GM19452 (cell line): ENCODE data around the gene RHOJ.
"Not testable (repeated sequence)": the region's sequence is repeated elsewhere in the genome, so short reads cannot be mapped to it uniquely, and the experiment has no call there.

Source experiments
- ATAC-seq: cut with Tn5 transposase; IDR thresholded peaks from one replicate; pipeline ENCODE4 v1.9.1; 2021; ENCODE audit not compliant: unreplicated experiment

Gene RHOJ

DNA sequence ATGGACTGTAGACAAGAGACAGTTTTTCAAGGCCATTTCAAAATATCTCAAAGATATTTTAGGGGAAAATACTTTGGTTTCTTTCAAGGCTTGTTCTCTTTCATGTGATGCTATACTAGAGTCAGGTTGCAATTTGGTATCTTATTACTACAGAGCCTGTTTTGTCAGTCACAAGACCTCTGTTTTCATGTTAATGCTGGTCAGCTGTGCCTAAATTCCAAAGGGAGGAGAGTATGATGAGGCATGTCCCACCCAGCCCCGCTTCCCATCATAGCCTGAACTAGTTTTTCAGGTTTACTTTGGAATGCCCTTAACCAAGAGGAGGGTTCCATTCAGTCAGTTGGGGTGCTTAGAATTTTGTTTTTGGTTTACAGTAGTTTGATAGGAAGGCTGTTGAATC is 61.9 kb downstream of the RHOJ start:
- no peak for ATAC-seq

- ATAC-seq = no peak
Measured at GRCh38 chr14:63267171-63267570, 62.9 kb downstream of the RHOJ start.

GRCh38 chr14:63268771-63269170 is 64.5 kb downstream of the RHOJ start:
- ATAC-seq = no peak

DNA sequence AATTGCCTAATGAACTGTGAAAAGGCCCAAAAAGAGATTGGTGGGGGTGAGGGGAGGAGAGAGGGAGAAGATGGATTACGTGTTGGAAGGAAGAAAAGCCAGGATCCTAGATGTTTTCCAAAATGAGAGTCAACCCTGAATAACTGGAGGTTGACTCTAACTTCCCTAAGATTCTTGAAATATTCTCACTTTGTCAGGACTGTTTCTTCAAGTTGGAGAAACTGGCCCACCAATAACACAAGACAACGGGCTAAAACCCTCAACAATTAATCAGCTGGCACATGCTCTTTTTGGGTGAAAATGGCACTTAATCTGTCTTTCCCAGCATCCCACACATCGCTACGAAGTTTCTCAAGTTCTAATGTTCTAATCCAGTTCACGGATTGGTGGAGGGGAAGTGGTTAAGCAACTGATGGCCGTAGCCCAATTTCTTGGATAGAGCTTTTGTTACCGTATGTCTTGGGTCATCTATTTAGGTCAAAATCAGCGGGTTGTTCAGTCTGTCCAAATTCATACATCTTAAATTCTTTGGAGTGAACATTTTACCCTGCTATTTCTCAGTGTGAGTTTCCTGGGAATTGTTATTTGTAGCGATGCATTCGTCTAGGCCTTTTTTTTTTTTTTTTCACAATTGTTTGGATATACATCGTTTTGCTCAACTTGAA is 65.5 kb downstream of the RHOJ start:
- no peak for ATAC-seq

- no peak for ATAC-seq
Measured at GRCh38 chr14:63273129-63273528, 68.9 kb downstream of the RHOJ start.

GRCh38 chr14:63273717-63274655 is 69.7 kb downstream of the RHOJ start:
- no peak for ATAC-seq

- no peak for ATAC-seq
Measured at GRCh38 chr14:63275611-63276010, 71.4 kb downstream of the RHOJ start.

GRCh38 chr14:63276016-63276415 is 71.8 kb downstream of the RHOJ start:
- no peak for ATAC-seq

- peak; percentile 78 for ATAC-seq
Measured at GRCh38 chr14:63276492-63277342, 72.5 kb downstream of the RHOJ start.

DNA sequence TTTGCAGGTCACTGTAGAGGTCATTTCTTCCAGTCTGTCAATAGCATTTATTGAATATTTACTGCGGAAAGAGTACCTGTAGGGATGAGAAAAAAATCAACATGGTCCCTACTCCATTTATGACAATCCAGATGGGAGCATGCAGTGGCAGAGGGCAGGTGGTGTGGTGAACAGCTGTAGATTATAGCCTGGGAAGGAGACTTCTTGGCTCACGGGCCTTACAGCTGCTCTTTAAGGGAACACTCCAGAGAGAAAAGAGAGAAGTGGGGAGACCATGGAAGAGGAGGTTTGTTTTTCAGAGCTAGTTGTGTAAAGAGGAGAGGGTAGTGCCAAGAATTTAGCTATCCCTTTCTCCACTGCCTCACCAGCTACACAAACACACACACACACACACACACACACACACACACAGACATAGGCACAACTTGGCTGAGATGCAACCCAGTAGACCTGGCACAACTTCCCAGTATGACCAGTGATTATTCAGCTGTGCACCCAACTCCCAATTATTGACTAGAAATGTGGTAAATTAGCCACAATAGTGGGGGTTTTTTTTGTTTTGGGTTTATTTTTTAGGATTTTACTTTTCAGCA is 73.4 kb downstream of the RHOJ start:
- ATAC-seq = no peak

DNA sequence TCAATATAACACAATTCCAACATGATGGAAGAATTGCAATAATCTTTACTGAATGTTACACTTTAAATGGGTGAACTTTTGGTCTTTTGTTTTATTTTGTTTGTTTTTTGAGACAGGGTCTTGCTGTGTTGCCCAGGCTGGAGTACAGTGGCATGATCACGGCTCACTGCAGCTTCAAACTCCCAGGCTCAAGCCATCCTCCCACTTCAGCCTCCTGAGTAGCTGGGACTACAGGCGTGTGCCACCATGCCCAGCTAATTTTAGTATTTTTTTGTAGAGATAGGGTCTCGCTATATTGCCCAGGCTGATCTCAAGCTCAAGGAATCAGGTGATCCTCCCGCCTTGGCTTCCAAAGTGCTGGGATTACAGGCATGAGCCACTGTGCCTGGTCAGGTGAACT is 75.7 kb downstream of the RHOJ start:
- not testable (repeated sequence) for ATAC-seq

GRCh38 chr14:63282997-63283883 is 79.0 kb downstream of the RHOJ start:
- no peak for ATAC-seq

GRCh38 chr14:63283884-63284248 is 79.6 kb downstream of the RHOJ start:
- no peak for ATAC-seq

DNA sequence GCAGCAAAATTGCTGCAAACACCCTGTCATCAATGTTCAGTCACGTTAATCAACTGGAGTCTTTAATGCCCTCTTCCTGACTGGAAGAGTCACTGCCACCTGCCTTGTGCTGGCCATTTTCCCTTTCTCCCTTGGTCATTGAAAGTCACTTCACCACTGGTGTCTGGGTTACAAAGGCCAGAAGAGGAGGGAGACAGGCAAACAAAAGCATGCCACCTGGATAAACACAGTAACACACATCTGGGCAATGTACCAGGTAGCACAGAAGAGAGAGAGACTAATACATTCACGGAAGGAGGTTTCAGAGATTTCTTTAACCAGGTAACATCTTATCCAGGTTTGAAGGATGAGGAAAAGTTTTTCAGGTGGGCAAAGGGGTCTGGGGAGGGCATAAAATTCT is 81.8 kb downstream of the RHOJ start:
- ATAC-seq = no peak

GRCh38 chr14:63287666-63288483 is 83.6 kb downstream of the RHOJ start:
- ATAC-seq = no peak

DNA sequence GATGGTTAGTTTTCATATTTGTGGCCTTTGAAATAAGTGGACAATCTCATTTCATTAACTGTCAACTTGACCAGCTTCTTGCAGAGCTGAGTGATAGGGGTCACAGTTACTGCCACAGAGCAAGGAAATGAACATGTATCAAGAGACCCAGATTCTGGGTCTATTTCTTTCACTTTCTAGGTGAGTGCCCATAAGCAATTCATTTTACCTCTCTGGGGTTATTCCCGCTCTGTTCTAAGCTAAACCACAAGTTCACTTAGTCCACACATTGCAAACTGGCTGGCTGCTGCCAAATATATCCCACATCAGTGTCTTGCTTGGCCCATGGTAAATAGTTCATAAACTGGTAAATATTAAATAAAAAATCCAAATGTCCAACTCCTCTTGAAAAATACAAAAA is 84.6 kb downstream of the RHOJ start:
- no peak for ATAC-seq

- ATAC-seq = no peak
Measured at GRCh38 chr14:63290741-63291430, 86.6 kb downstream of the RHOJ start.

- ATAC-seq = no peak
Measured at GRCh38 chr14:63292805-63293204, 88.6 kb downstream of the RHOJ start.

- ATAC-seq = no peak
Measured at GRCh38 chr14:63295231-63295685, 91.0 kb downstream of the RHOJ start.
